SK-N-SH (cell line): Measurements from ENCODE around the gene MET. TPM values are rescaled to one million over a fixed set of nuclear protein-coding genes. Genes with fewer than 3 reads are reported as not detected.

Experiments used
- CTCF ChIA-PET: fragments of 300-600, 350-600 bp; formaldehyde crosslinking; extraction: SDS; loops from one replicate; lab custom pipeline; 2021; lab: Yijun Ruan, JAX
- POLR2A ChIA-PET: fragments of 350-600 bp; sonication (Branson Sonifier 250); formaldehyde crosslinking; extraction: SDS; loops from one replicate; lab custom pipeline; 2020; ENCODE audit warnings: antibody characterized with exemption, inconsistent platforms; lab: Yijun Ruan, JAX
- DNase-seq: peaks from one replicate; pipeline ENCODE4 v3.0.0; 2012
- H2AFZ ChIP-seq: fragments of 200-600 bp; sonication (generic); 2 replicates; pipeline ENCODE4 v1.8.1; 2016; ENCODE audit warnings: antibody characterized with exemption, mild to moderate bottlenecking, low read depth
- H3F3A ChIP-seq: fragments of 200-600 bp; sonication (generic); replicated peaks from 2 replicates; pipeline ENCODE3; 2016; ENCODE audit warnings: antibody characterized with exemption, mild to moderate bottlenecking; ENCODE audit not compliant: insufficient read depth
- H3K27ac ChIP-seq, 2 experiments: fragments of 200-500 bp in 1 of 2; fragments of 200-600 bp in 1 of 2; sonication (Bioruptor generic) in 1 of 2; sonication (generic), shearing (Covaris generic) in 1 of 2; 2 replicates each; pipeline versions ENCODE4 v1.5.1 to v1.6.1; 2014 to 2016; ENCODE audit warnings: low read depth in 2 of 2, inconsistent platforms in 1 of 2, low read length in 1 of 2, mild to moderate bottlenecking in 1 of 2, mixed read lengths in 1 of 2
- H3K27me3 ChIP-seq: fragments of 200-600 bp; sonication (generic), shearing (Covaris generic); 2 replicates; pipeline ENCODE4 v1.6.1; 2016; ENCODE audit warnings: mixed run types; ENCODE audit not compliant: insufficient read depth
- H3K36me3 ChIP-seq, 2 experiments: fragments of 200-500 bp in 1 of 2; fragments of 200-600 bp in 1 of 2; sonication (Bioruptor generic) in 1 of 2; sonication (generic) in 1 of 2; replicated peaks in 1 of 2; 2 replicates each; pipeline versions ENCODE3 to v1.5.1; 2014 to 2016; ENCODE audit warnings: low read length in 1 of 2, mild to moderate bottlenecking in 1 of 2; ENCODE audit not compliant: insufficient read depth in 2 of 2, control insufficient read depth in 1 of 2
- H3K4me1 ChIP-seq, 2 experiments: fragments of 200-500 bp in 1 of 2; fragments of 200-600 bp in 1 of 2; sonication (Bioruptor generic) in 1 of 2; sonication (generic), shearing (Covaris generic) in 1 of 2; 2 replicates each; pipeline versions ENCODE4 v1.5.1 to v1.6.1; 2014 to 2016; ENCODE audit warnings: low read depth in 1 of 2, low read length in 1 of 2, mixed run types in 1 of 2; ENCODE audit not compliant: insufficient read depth in 2 of 2, control insufficient read depth in 1 of 2
- H3K4me2 ChIP-seq: fragments of 200-600 bp; sonication (generic), shearing (Covaris generic); 2 replicates; pipeline ENCODE4 v1.6.1; 2017; ENCODE audit warnings: mixed run types
- H3K4me3 ChIP-seq, 2 experiments: fragments of 200-500 bp in 1 of 2; fragments of 200-600 bp in 1 of 2; sonication (Bioruptor generic) in 1 of 2; sonication (generic), shearing (Covaris generic) in 1 of 2; 2 replicates each; pipeline versions ENCODE4 v1.5.1 to v1.8.1; 2014 to 2016; ENCODE audit warnings: low read depth in 2 of 2, inconsistent platforms in 1 of 2, low read length in 1 of 2, mild to moderate bottlenecking in 1 of 2, mixed read lengths in 1 of 2, moderate library complexity in 1 of 2
- H3K79me2 ChIP-seq: fragments of 200-600 bp; sonication (generic); 2 replicates; pipeline ENCODE4 v1.8.1; 2017; ENCODE audit warnings: mild to moderate bottlenecking; ENCODE audit not compliant: insufficient read depth
- H3K9ac ChIP-seq: fragments of 200-600 bp; sonication (generic); 2 replicates; pipeline ENCODE4 v1.6.1; 2017; ENCODE audit warnings: mixed run types
- H3K9me2 ChIP-seq: fragments of 200-600 bp; sonication (generic); 2 replicates; pipeline ENCODE4 v1.6.1; 2017; ENCODE audit warnings: mixed run types
- H3K9me3 ChIP-seq: fragments of 200-600 bp; sonication (generic); 2 replicates; pipeline ENCODE4 v1.6.1; 2017; ENCODE audit warnings: mixed run types, mild to moderate bottlenecking, moderate library complexity
- H4K20me1 ChIP-seq: fragments of 200-600 bp; sonication (generic); 2 replicates; pipeline ENCODE4 v1.6.1; 2017; ENCODE audit warnings: mild to moderate bottlenecking, mixed run types; ENCODE audit not compliant: insufficient read depth
- CTCF ChIP-seq: fragments of 200-600 bp; sonication (generic); IDR thresholded peaks from 2 replicates; pipeline ENCODE4 v1.6.1; 2017; ENCODE audit warnings: antibody characterized with exemption, mild to moderate bottlenecking, moderate library complexity
- EP300 ChIP-seq, 2 experiments: IDR thresholded peaks; 2 replicates each; pipeline versions ENCODE4 v1.4.0 to v1.6.1; 2012; ENCODE audit warnings: borderline replicate concordance in 1 of 2, low read depth in 1 of 2, low read length in 1 of 2
- GATA2 ChIP-seq: sonication (generic); formaldehyde crosslinking; IDR thresholded peaks from 2 replicates; pipeline ENCODE4 v1.5.0; 2020; ENCODE audit warnings: mild to moderate bottlenecking, missing genetic modification reagents
- IRF3 ChIP-seq: fragments of 150-350 bp; IDR thresholded peaks from 2 replicates; pipeline ENCODE4 v1.6.1; 2016; ENCODE audit warnings: mild to moderate bottlenecking, low read depth, low read length
- JUND ChIP-seq: IDR thresholded peaks from 2 replicates; pipeline ENCODE4 v1.4.0; 2012
- MAX ChIP-seq: IDR thresholded peaks from 2 replicates; pipeline ENCODE4 v1.4.0; 2012; ENCODE audit warnings: low read depth
- MEF2A ChIP-seq: IDR thresholded peaks from 2 replicates; pipeline ENCODE4 v1.4.0; 2012; ENCODE audit warnings: low read depth, borderline replicate concordance
- NFIC ChIP-seq: IDR thresholded peaks from 2 replicates; pipeline ENCODE4 v1.4.0; 2012; ENCODE audit warnings: borderline replicate concordance
- NRF1 ChIP-seq: IDR thresholded peaks from 2 replicates; pipeline ENCODE4 v1.6.1; 2012; ENCODE audit warnings: low read depth, mild to moderate bottlenecking, low read length
- PBX3 ChIP-seq: IDR thresholded peaks from 2 replicates; pipeline ENCODE4; 2012
- POLR2AphosphoS5 ChIP-seq: IDR thresholded peaks from 2 replicates; pipeline ENCODE4 v1.6.1; 2012; ENCODE audit warnings: low read depth, low read length
- RAD21 ChIP-seq: IDR thresholded peaks from 2 replicates; pipeline ENCODE4 v1.6.1; 2012; ENCODE audit warnings: mild to moderate bottlenecking, low read length
- RCOR1 ChIP-seq: fragments of 150-350 bp; IDR thresholded peaks from 2 replicates; pipeline ENCODE4 v1.6.1; 2017; ENCODE audit warnings: antibody characterized with exemption, low read length
- SIN3A ChIP-seq: IDR thresholded peaks from 2 replicates; pipeline ENCODE4 v1.6.1; 2012; ENCODE audit warnings: low read depth, mild to moderate bottlenecking, low read length, moderate library complexity, borderline replicate concordance
- TAF1 ChIP-seq: IDR thresholded peaks from 2 replicates; pipeline ENCODE4 v1.6.1; 2012; ENCODE audit warnings: low read depth, mild to moderate bottlenecking, low read length, moderate library complexity, borderline replicate concordance
- TEAD4 ChIP-seq: IDR thresholded peaks from 2 replicates; pipeline ENCODE4 v1.4.0; 2012; ENCODE audit warnings: mild to moderate bottlenecking, borderline replicate concordance; ENCODE audit not compliant: insufficient read depth
- USF1 ChIP-seq: IDR thresholded peaks from 2 replicates; pipeline ENCODE4 v1.4.0; 2012; ENCODE audit warnings: low read depth, borderline replicate concordance
- YY1 ChIP-seq: IDR thresholded peaks from 2 replicates; pipeline ENCODE4 v1.4.0; 2012; ENCODE audit warnings: low read depth, mild to moderate bottlenecking
- ZBTB33 ChIP-seq: IDR thresholded peaks from 2 replicates; pipeline ENCODE4 v1.4.0; 2012; ENCODE audit warnings: low read depth, borderline replicate concordance
- WGBS: methylation state at CpG from one replicate; pipeline ENCODE4 v1.1.6; 2017; ENCODE audit warnings: low lambda C conversion rate; 5-methylcytosine and 5-hydroxymethylcytosine counted together
- polyA plus RNA-seq, 3 experiments: library from polyadenylated mRNA; depleted of rRNA; stranded (reverse); fragments of >200 nt; gene quantifications; 2 replicates each; pipeline ENCODE4 v1.2.3, GENCODE V29; 2012

Gene MET
- polyA plus RNA-seq, 1 of the 3 experiments (the other 2 are of a cell fraction): 38.7 TPM

GRCh38 chr7:116824449-116824848 is 152.5 kb downstream of the MET start:
- POLR2A ChIA-PET: no interaction called here
- DNase-seq: no peak
- Histone ChIP-seq H3K9me3 (0 out of 2 replicates have a peak, but pooled peaks cover 2% of the 10 kb centered on the region), H3K36me3 (no peaks in the 10 kb centered on the region), H3F3A (no peaks in the 10 kb centered on the region), H3K4me1 (no peaks in the 10 kb centered on the region), H3K27me3 (no peaks in the 10 kb centered on the region; the same call in 1 of the 2 replicates), H3K4me2 (no peak overlapping the region), H3K9me2 (no peaks in the 10 kb centered on the region), H3K4me3 (no peak overlapping the region), H4K20me1 (no peaks in the 10 kb centered on the region), H3K27ac (no peak overlapping the region), H3K9ac (no peak overlapping the region), H3K79me2 (no peaks in the 10 kb centered on the region), H2AFZ (no peak overlapping the region)
- CTCF ChIA-PET: no interaction called here
- no peak for TF ChIP-seq TAF1
- no peak for TF ChIP-seq SIN3A
- no peak for TF ChIP-seq RAD21
- TF ChIP-seq YY1: no peak
- no peak for TF ChIP-seq PBX3
- no peak for TF ChIP-seq GATA2 (CRISPR knock-in tag)
- no peak for TF ChIP-seq MAX
- no peak for TF ChIP-seq CTCF

- CTCF ChIA-PET: interaction anchor here (1.4 kb wide), 1 partner anchor 19 kb away, joined by 6 read pairs; no protein-coding TSS in a partner anchor
- 43% methylated on average over 4 of the region's 4 CpGs for WGBS
- peaks cover 3% of the 10 kb centered on the region; the same call in 1 of the 2 replicates for H3K27me3 ChIP-seq
- no peak for TF ChIP-seq IRF3
- no peak for TF ChIP-seq JUND
- TF ChIP-seq CTCF: no peak
- TF ChIP-seq EP300 (IDR thresholded peaks at IDR 0.05; ENCODE audit: borderline replicate concordance in 1 of 2, low read depth in 1 of 2, low read length in 1 of 2): no peak
- TF ChIP-seq MEF2A: no peak
- no peak for TF ChIP-seq USF1
- no peak for TF ChIP-seq TAF1
- TF ChIP-seq ZBTB33: no peak
- TF ChIP-seq RCOR1: no peak
- no peak for TF ChIP-seq TEAD4
- no peak for TF ChIP-seq GATA2 (CRISPR knock-in tag)
- TF ChIP-seq NRF1: no peak
- no peak for TF ChIP-seq POLR2AphosphoS5
- TF ChIP-seq NFIC: no peak
Measured at GRCh38 chr7:116828281-116828680, 156.3 kb downstream of the MET start.

More at GRCh38 chr7:116828281-116828680, 156.3 kb downstream of the MET start:
- Histone ChIP-seq H3K4me1 (no peaks in the 10 kb centered on the region), H4K20me1 (no peaks in the 10 kb centered on the region), H3K9me3 (no peaks in the 10 kb centered on the region), H3F3A (no peaks in the 10 kb centered on the region), H3K79me2 (no peaks in the 10 kb centered on the region), H3K36me3 (no peaks in the 10 kb centered on the region), H2AFZ (no peak overlapping the region), H3K27ac (no peak overlapping the region), H3K9ac (no peak overlapping the region), H3K9me2 (no peaks in the 10 kb centered on the region), H3K4me2 (no peak overlapping the region), H3K4me3 (no peak overlapping the region)
- DNase-seq: no peak
- POLR2A ChIA-PET: no interaction called here
